NT2/D1 (cell line): ENCODE measurements around the gene TCF4.

Experiments
- SUZ12 ChIP-seq: IDR thresholded peaks from 2 replicates; pipeline ENCODE4 v1.6.1; 2011; ENCODE audit not compliant: insufficient read length, insufficient read depth; ENCODE audit errors: extremely low read depth
- YY1 ChIP-seq: IDR thresholded peaks from 2 replicates; pipeline ENCODE4 v1.6.1; 2011; ENCODE audit not compliant: insufficient read length, insufficient read depth
- ZNF274 ChIP-seq: IDR thresholded peaks from 2 replicates; pipeline ENCODE4 v1.6.1; 2011; ENCODE audit warnings: mild to moderate bottlenecking, low read depth, low read length

GRCh38 chr18:55504808-55505207, 83.2 kb downstream of the TCF4 start:
- no peak for TF ChIP-seq ZNF274
- no peak for TF ChIP-seq YY1
- no peak for TF ChIP-seq SUZ12
